Uterus (tissue), 2 donors: ENCODE measurements around the gene CDC20.
"Not testable (repeated sequence)": the region's sequence is repeated elsewhere in the genome, so short reads cannot be mapped to it uniquely, and the experiment has no call there.

Experiments
- CTCF ChIP-seq, 4 experiments: fragments of 200-600 bp in 2 of 4; fragments of 450-650 bp in 2 of 4; sonication (generic) in 2 of 4; IDR thresholded peaks; one replicate each; pipeline ENCODE4 v1.5.1; 2016 to 2019; ENCODE audit warnings: antibody characterized with exemption in 4 of 4, mild to moderate bottlenecking in 2 of 4, moderate library complexity in 1 of 4
- POLR2A ChIP-seq, 2 donors: fragments of 450-650 bp; IDR thresholded peaks; one replicate each; pipeline ENCODE4 v1.6.1; 2016; ENCODE audit warnings: antibody characterized with exemption in 2 of 2, mild to moderate bottlenecking in 1 of 2, moderate library complexity in 1 of 2

DNA sequence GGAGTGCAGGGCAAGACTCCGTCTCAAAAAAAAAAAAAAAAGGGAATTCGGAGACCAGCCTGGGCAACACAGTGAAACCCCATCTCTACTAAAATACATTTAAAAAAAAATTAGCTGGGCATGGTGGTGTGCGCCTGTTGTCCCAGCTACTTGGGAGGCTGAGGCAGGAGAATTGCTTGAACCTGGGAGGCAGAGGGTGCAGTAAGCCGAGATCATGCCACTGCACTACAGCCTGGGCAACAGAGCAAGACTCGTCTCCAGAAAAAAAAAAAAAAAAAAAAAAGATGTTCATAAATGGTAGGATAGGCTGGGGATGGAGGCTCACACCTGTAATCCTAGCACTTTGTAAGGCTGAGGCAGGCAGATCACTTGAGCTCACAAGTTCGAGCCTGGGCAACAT is 11.0 kb downstream of the CDC20 start:
- TF ChIP-seq CTCF, POLR2A (IDR thresholded peaks at IDR 0.05): not testable (repeated sequence)
